Measurements from ENCODE around the gene CC2D2A. TPM values are rescaled to one million over a fixed set of nuclear protein-coding genes. Genes with fewer than 3 reads are reported as not detected.

The CC2D2A gene
- total RNA-seq, 6 experiments from 2014 or later: 19.1 to 26.5 (median 21.8) TPM

DNA sequence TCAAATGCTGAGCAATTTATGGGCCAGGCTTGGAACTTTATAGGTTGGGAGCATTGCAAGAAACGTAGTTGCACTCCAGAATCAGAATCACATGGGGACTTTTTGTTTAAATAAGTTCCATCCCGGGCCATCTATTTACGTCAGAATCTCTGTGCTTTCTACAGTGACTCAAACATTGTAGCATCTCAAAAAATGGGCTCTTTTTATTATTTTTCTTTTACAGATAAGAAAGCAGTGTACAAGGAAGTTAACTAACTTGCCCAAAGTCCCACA is 10.2 kb downstream of the CC2D2A start:
- Mint-ChIP-seq H3K27ac (peak overlapping the region; percentile 95), H3K9me3 (peaks cover 4% of the 10 kb centered on the region; the same call in 1 of the 2 replicates), H3K27me3 (ENCODE audit: insufficient read depth) (no peaks in the 10 kb centered on the region)

DNA sequence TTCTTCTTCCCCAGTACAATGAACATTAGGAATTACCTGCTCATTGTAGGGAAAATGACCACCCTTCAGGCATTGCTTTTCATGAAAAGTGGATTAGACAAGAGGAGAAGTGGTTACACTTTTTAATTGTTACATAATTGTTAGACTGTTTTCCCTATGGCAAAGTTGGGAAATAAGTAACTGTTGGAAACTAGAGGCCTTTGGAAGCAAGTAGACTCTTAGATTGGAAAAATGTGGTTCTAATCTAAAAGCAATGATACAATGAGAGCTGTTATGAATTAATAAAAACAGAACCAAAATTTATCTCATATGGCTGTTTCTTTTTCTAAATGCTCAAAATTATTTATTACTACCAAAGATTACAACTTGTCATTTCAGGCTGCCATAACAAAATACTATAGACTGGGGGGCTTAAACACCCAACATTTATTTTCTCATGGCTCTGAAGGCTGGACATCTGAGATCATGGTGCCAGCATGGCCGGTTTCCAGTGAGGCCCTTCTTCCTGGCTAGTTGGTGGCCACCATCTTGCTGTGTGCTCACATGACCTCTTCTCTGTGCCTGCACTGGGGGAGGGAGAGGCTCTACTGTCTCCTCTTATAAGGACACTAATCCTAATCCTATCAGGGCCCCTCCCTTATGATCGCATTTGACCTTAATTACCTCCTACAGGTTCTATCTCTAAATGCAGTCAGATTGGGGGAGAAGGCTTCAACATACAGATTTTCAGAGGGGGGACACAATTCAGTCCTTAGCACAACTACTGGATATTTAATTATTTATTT is 12.5 kb downstream of the CC2D2A start:
- H3K27ac Mint-ChIP-seq: no peak overlapping the region
- H3K27me3 Mint-ChIP-seq (ENCODE audit: insufficient read depth): no peaks in the 10 kb centered on the region
- peaks cover 53% of the 10 kb centered on the region for H3K36me3 Mint-ChIP-seq (ENCODE audit: low read depth)
- H3K4me3 Mint-ChIP-seq: no peak overlapping the region
- no peak for DNase-seq
- peaks cover 4% of the 10 kb centered on the region; the same call in 1 of the 2 replicates for H3K9me3 Mint-ChIP-seq
- TF ChIP-seq, protein P1, sequence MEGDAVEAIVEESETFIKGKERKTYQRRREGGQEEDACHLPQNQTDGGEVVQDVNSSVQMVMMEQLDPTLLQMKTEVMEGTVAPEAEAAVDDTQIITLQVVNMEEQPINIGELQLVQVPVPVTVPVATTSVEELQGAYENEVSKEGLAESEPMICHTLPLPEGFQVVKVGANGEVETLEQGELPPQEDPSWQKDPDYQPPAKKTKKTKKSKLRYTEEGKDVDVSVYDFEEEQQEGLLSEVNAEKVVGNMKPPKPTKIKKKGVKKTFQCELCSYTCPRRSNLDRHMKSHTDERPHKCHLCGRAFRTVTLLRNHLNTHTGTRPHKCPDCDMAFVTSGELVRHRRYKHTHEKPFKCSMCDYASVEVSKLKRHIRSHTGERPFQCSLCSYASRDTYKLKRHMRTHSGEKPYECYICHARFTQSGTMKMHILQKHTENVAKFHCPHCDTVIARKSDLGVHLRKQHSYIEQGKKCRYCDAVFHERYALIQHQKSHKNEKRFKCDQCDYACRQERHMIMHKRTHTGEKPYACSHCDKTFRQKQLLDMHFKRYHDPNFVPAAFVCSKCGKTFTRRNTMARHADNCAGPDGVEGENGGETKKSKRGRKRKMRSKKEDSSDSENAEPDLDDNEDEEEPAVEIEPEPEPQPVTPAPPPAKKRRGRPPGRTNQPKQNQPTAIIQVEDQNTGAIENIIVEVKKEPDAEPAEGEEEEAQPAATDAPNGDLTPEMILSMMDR (IDR thresholded peaks at IDR 0.05): no peak
- H3K4me1 Mint-ChIP-seq (ENCODE audit: low read depth): peaks cover 25% of the 10 kb centered on the region

More for the DNA sequence above, 10.2 kb downstream of the CC2D2A start:
- peak; percentile 52 for DNase-seq
- Mint-ChIP-seq H3K36me3 (ENCODE audit: low read depth) (peaks cover 33% of the 10 kb centered on the region), H3K4me3 (peak overlapping the region; percentile 94), H3K4me1 (ENCODE audit: low read depth) (peaks cover 25% of the 10 kb centered on the region)
- TF ChIP-seq, protein P1 (IDR thresholded peaks at IDR 0.05): no peak

DNA sequence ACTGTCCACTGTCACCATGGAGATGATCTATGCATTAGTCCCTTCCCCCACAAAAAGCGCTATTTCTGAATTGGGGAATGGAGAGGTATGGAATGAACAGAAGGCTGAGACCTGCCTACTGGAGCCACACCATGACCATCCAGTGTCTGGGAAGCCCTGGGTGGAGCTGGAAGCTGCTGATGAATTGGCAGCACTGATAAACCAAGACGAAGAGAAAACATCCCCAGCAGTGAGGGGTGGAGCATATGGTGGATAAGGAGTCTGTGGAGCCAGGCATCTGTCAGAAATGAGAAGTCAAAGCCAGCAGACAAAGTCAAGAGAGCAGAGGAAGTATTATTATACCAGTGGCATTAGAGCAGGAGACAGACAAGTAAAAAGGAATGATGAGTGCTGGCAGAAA is 13.2 kb downstream of the CC2D2A start:
- Mint-ChIP-seq H3K27ac (no peak overlapping the region), H3K4me3 (no peak overlapping the region), H3K27me3 (ENCODE audit: insufficient read depth) (no peaks in the 10 kb centered on the region), H3K36me3 (ENCODE audit: low read depth) (peaks cover 60% of the 10 kb centered on the region), H3K9me3 (peaks cover 7% of the 10 kb centered on the region), H3K4me1 (ENCODE audit: low read depth) (peaks cover 25% of the 10 kb centered on the region)
- TF ChIP-seq, protein P1 (IDR thresholded peaks at IDR 0.05): no peak
- DNase-seq: no peak

DNA sequence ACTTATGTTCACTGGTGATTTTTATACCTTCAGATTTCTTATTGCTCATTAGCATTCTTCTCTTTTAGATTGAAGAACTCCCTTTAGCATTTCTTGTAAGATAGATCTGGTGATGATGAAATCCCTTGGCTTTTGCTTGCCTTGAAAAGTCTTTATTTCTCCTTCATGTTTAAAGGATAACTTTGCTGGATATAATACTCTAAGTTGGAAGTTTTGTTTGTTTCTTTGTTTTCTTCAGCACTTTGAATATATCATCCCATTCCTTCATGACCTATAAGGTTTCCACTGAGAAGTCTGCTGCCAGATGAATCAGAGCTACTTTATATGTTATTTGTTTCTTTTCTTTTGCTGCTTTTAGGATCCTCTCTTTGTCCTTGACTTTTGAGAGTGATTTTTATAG is 18.5 kb downstream of the CC2D2A start:
- peaks cover 77% of the 10 kb centered on the region for H3K36me3 Mint-ChIP-seq (ENCODE audit: low read depth)
- DNase-seq: no peak

DNA sequence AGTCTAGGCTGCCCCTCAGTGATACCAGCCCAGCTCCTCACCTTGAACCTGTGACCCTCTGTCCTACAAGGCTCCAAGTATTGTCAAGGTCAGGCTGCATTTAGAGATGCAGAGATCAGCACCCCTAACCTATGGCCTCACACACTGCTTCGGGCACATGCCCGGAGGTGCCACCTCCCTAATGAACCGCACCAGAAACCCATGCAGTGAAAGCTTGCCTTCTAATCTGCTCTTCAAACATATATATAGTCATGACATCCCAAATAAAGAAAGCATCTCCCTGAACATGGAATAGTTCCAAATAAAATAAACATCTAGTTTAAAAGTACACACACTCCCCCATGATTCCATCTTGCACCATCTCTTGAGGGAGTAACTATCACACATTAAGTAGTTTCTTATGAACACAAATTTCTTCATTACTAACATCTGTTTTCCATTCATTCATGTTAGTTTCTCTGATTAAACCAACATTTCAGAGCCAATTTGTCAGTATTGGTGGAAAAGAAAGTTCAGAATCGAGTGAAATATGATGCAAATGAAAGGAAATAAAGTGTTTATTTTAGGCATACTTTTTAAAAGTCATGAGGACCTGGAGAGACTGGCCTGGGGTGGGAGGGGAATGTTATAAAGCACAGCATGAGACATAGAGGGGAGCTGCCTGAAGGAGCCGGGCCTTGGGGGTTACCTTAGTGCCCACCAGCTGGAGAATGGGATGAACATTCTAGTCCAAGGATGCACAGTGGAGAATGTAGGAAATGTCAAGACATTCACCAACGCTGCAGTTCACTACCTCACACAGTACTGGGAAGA is 19.2 kb downstream of the CC2D2A start:
- Mint-ChIP-seq H3K4me1 (ENCODE audit: low read depth) (peaks cover 36% of the 10 kb centered on the region), H3K27me3 (ENCODE audit: insufficient read depth) (peaks cover 5% of the 10 kb centered on the region; the same call in 1 of the 2 replicates), H3K9me3 (peaks cover 14% of the 10 kb centered on the region), H3K36me3 (ENCODE audit: low read depth) (peaks cover 74% of the 10 kb centered on the region), H3K27ac (peak overlapping the region; percentile 29), H3K4me3 (peak overlapping the region; percentile 49; the same call in 1 of the 2 replicates)
- peak; percentile 39 for DNase-seq
- TF ChIP-seq, protein P1 (IDR thresholded peaks at IDR 0.05): no peak

More for the DNA sequence above, 18.5 kb downstream of the CC2D2A start:
- Mint-ChIP-seq H3K27me3 (ENCODE audit: insufficient read depth) (peaks cover 5% of the 10 kb centered on the region; the same call in 1 of the 2 replicates), H3K4me3 (no peak overlapping the region), H3K9me3 (peaks cover 14% of the 10 kb centered on the region), H3K4me1 (ENCODE audit: low read depth) (peaks cover 32% of the 10 kb centered on the region), H3K27ac (no peak overlapping the region)
- TF ChIP-seq, protein P1 (IDR thresholded peaks at IDR 0.05): no peak

Measured in HFFc6 (cell line).